ENCODE results near the gene PCNX2.

GRCh38 chr1:232985882-232986526 is 309.5 kb downstream of the PCNX2 start:
- TF ChIP-seq POU5F1 (IDR thresholded peaks at IDR 0.05; ENCODE audit: low read depth, low read length) (no peak), CTCF (IDR thresholded peaks at IDR 0.05; ENCODE audit: control extremely low read depth in 1 of 3, insufficient read depth in 1 of 3, low read depth in 1 of 3, low read length in 3 of 3) (no peak), POLR2A (IDR thresholded peaks at IDR 0.05; ENCODE audit: control extremely low read depth in 1 of 2, low read depth in 2 of 2, low read length in 2 of 2) (no peak), HDAC2 (IDR thresholded peaks at IDR 0.05; ENCODE audit: borderline replicate concordance in 1 of 2, low read depth in 2 of 2, low read length in 2 of 2) (no peak), GABPA (IDR thresholded peaks at IDR 0.05; ENCODE audit: borderline replicate concordance, insufficient read depth, low read length) (no peak), CHD2 (IDR thresholded peaks at IDR 0.05; ENCODE audit: low read length) (no peak), EP300 (IDR thresholded peaks at IDR 0.05; ENCODE audit: borderline replicate concordance in 1 of 2, low read depth in 2 of 2, low read length in 2 of 2) (no peak), SIN3A (conservative IDR thresholded peaks at IDR 0.05 in 1 of 2, IDR thresholded peaks at IDR 0.05 in 1 of 2; ENCODE audit: low read depth in 1 of 2, low read length in 2 of 2) (no peak), CREB1 (IDR thresholded peaks at IDR 0.05) (no peak), SIX5 (IDR thresholded peaks at IDR 0.05; ENCODE audit: low read depth, low read length) (no peak), MAX (IDR thresholded peaks at IDR 0.05) (no peak), RFX5 (IDR thresholded peaks at IDR 0.05; ENCODE audit: borderline replicate concordance, low read depth, low read length) (no peak)
